Parathyroid adenoma (tissue), 2 donors: ENCODE measurements around the gene TENM4.

Source experiments
- H2AFZ ChIP-seq: fragments of 300-600 bp; sonication (generic); one replicate; pipeline ENCODE4 v1.7.0; 2017; ENCODE audit warnings: antibody characterized with exemption, mild to moderate bottlenecking
- H3K27ac ChIP-seq: fragments of 300-600 bp; sonication (generic); one replicate; pipeline ENCODE4 v1.7.0; 2017
- H3K27me3 ChIP-seq: fragments of 300-600 bp; sonication (generic); one replicate; pipeline ENCODE4 v1.7.0; 2017; ENCODE audit warnings: low read length; ENCODE audit not compliant: control insufficient read depth, insufficient read depth
- H3K36me3 ChIP-seq: fragments of 300-600 bp; sonication (generic); one replicate; pipeline ENCODE4 v1.7.0; 2017; ENCODE audit warnings: low read length; ENCODE audit not compliant: control insufficient read depth, insufficient read depth
- H3K4me1 ChIP-seq: fragments of 300-600 bp; sonication (generic); one replicate; pipeline ENCODE4 v1.7.0; 2017; ENCODE audit warnings: control low read depth
- H3K4me2 ChIP-seq: fragments of 300-600 bp; sonication (generic); one replicate; pipeline ENCODE4 v1.7.0; 2017; ENCODE audit warnings: low read length
- H3K4me3 ChIP-seq: fragments of 300-600 bp; sonication (generic); one replicate; pipeline ENCODE4 v1.7.0; 2017; ENCODE audit warnings: low read depth, low read length
- H3K79me2 ChIP-seq: fragments of 300-600 bp; sonication (generic); one replicate; pipeline ENCODE4 v1.7.0; 2017; ENCODE audit warnings: control low read depth
- H3K9ac ChIP-seq: fragments of 300-600 bp; sonication (generic); one replicate; pipeline ENCODE4 v1.7.0; 2017; ENCODE audit warnings: mild to moderate bottlenecking
- H3K9me3 ChIP-seq: fragments of 300-600 bp; sonication (generic); one replicate; pipeline ENCODE4 v1.7.0; 2017; ENCODE audit warnings: low read length; ENCODE audit not compliant: control insufficient read depth
- CTCF ChIP-seq: fragments of 300-600 bp; sonication (generic); IDR thresholded peaks from one replicate; pipeline ENCODE4 v1.7.0; 2017; ENCODE audit warnings: antibody characterized with exemption, mild to moderate bottlenecking
- donor health status: primary hyperparathyroidism.

TENM4 gene

GRCh38 chr11:78783846-78784245, 657.0 kb downstream of the TENM4 start:
- no peak overlapping the region for H3K27ac ChIP-seq
- H3K4me3 ChIP-seq, result no peak overlapping the region
- H3K79me2 ChIP-seq, result no peaks in the 10 kb centered on the region
- no peak overlapping the region for H3K9ac ChIP-seq
- H3K4me2 ChIP-seq, result no peak overlapping the region
- no peaks in the 10 kb centered on the region for H3K27me3 ChIP-seq
- TF ChIP-seq CTCF, result no peak
- H3K36me3 ChIP-seq, result no peaks in the 10 kb centered on the region
- no peaks in the 10 kb centered on the region for H3K9me3 ChIP-seq
- H2AFZ ChIP-seq, result no peak overlapping the region
- H3K4me1 ChIP-seq, result no peaks in the 10 kb centered on the region

GRCh38 chr11:78783301-78783700, 657.5 kb downstream of the TENM4 start:
- H3K9me3 ChIP-seq, result no peaks in the 10 kb centered on the region
- H3K4me3 ChIP-seq, result no peak overlapping the region
- H3K4me2 ChIP-seq, result no peak overlapping the region
- no peaks in the 10 kb centered on the region for H3K4me1 ChIP-seq
- no peak for TF ChIP-seq CTCF
- H3K27me3 ChIP-seq, result no peaks in the 10 kb centered on the region
- H3K36me3 ChIP-seq, result no peaks in the 10 kb centered on the region
- no peaks in the 10 kb centered on the region for H3K79me2 ChIP-seq
- H2AFZ ChIP-seq, result no peak overlapping the region
- H3K27ac ChIP-seq, result no peak overlapping the region
- H3K9ac ChIP-seq, result no peak overlapping the region

- no peak for TF ChIP-seq CTCF
- H3K27me3 ChIP-seq, result no peaks in the 10 kb centered on the region
- no peak overlapping the region for H3K9ac ChIP-seq
- H3K79me2 ChIP-seq, result no peaks in the 10 kb centered on the region
- H3K36me3 ChIP-seq, result no peaks in the 10 kb centered on the region
- no peak overlapping the region for H3K4me3 ChIP-seq
- H3K27ac ChIP-seq, result no peak overlapping the region
- no peak overlapping the region for H3K4me2 ChIP-seq
- H3K4me1 ChIP-seq, result no peaks in the 10 kb centered on the region
- no peaks in the 10 kb centered on the region for H3K9me3 ChIP-seq
- H2AFZ ChIP-seq, result no peak overlapping the region
Measured at GRCh38 chr11:78782725-78783124, 658.1 kb downstream of the TENM4 start.

- H3K9me3 ChIP-seq, result no peaks in the 10 kb centered on the region
- no peak overlapping the region for H3K4me2 ChIP-seq
- H3K4me3 ChIP-seq, result no peak overlapping the region
- H3K36me3 ChIP-seq, result no peaks in the 10 kb centered on the region
- no peak overlapping the region for H2AFZ ChIP-seq
- no peaks in the 10 kb centered on the region for H3K4me1 ChIP-seq
- no peak for TF ChIP-seq CTCF
- H3K27ac ChIP-seq, result no peak overlapping the region
- H3K27me3 ChIP-seq, result no peaks in the 10 kb centered on the region
- H3K9ac ChIP-seq, result no peak overlapping the region
- H3K79me2 ChIP-seq, result no peaks in the 10 kb centered on the region
Measured at GRCh38 chr11:78780889-78781288, 659.9 kb downstream of the TENM4 start.

- Histone ChIP-seq H3K9ac (no peak overlapping the region), H3K27me3 (no peaks in the 10 kb centered on the region), H3K9me3 (no peaks in the 10 kb centered on the region), H3K4me2 (no peak overlapping the region), H3K36me3 (no peaks in the 10 kb centered on the region), H3K4me1 (no peaks in the 10 kb centered on the region), H3K27ac (no peak overlapping the region), H3K79me2 (no peaks in the 10 kb centered on the region), H2AFZ (no peak overlapping the region), H3K4me3 (no peak overlapping the region)
- TF ChIP-seq CTCF, result no peak
Measured at GRCh38 chr11:78773492-78773891, 667.3 kb downstream of the TENM4 start.
